Measurements from ENCODE around the gene CTNNBL1. TPM values are rescaled to one million over a fixed set of nuclear protein-coding genes. Genes with fewer than 3 reads are reported as not detected.

The CTNNBL1 gene
- total RNA-seq, 2 donors from 2014 or later: 8.6 to 17.4 TPM

- 79 to 94% methylated on average over 4 of the region's 4 CpGs for WGBS, 2 donors
- no peak for TF ChIP-seq CTCF (IDR thresholded peaks at IDR 0.05)
- TF ChIP-seq POLR2A (IDR thresholded peaks at IDR 0.05): no peak
- ATAC-seq (no peak), DNase-seq (no peak)
- Histone ChIP-seq H3K27me3 (no peaks in the 10 kb centered on the region), H3K36me3 (replicated peaks in 1 of 2; ENCODE audit: insufficient read depth in 1 of 2, low read depth in 2 of 2) (no peaks in the 10 kb centered on the region), H3K4me3 (no peak overlapping the region), H3K27ac (no peak overlapping the region), H3K9me3 (no peaks in the 10 kb centered on the region), H3K4me1 (no peaks in the 10 kb centered on the region)
- intact Hi-C loops (cut with DNase I): no loop called here
Observed at GRCh38 chr20:37749218-37749617, 55.4 kb downstream of the CTNNBL1 start.

- ATAC-seq (no peak), DNase-seq (no peak)
- intact Hi-C loops (cut with DNase I): no loop called here
- Histone ChIP-seq H3K9me3 (no peaks in the 10 kb centered on the region), H3K4me3 (no peak overlapping the region), H3K27ac (no peak overlapping the region), H3K4me1 (no peaks in the 10 kb centered on the region), H3K36me3 (replicated peaks in 1 of 2; ENCODE audit: insufficient read depth in 1 of 2, low read depth in 2 of 2) (no peaks in the 10 kb centered on the region), H3K27me3 (no peaks in the 10 kb centered on the region)
- 85 to 86% methylated on average over 8 of the region's 8 CpGs for WGBS, 2 donors
- no peak for TF ChIP-seq CTCF (IDR thresholded peaks at IDR 0.05)
- no peak for TF ChIP-seq POLR2A (IDR thresholded peaks at IDR 0.05)
Observed at GRCh38 chr20:37749620-37750403, 56.0 kb downstream of the CTNNBL1 start.

GRCh38 chr20:37755665-37756064 is 61.8 kb downstream of the CTNNBL1 start:
- intact Hi-C loops (cut with DNase I): no loop called here
- Histone ChIP-seq H3K4me3 (no peak overlapping the region), H3K36me3 (replicated peaks in 1 of 2; ENCODE audit: insufficient read depth in 1 of 2, low read depth in 2 of 2) (no peaks in the 10 kb centered on the region), H3K9me3 (no peaks in the 10 kb centered on the region), H3K27ac (no peak overlapping the region), H3K4me1 (no peaks in the 10 kb centered on the region), H3K27me3 (no peaks in the 10 kb centered on the region)
- TF ChIP-seq CTCF (IDR thresholded peaks at IDR 0.05): no peak
- no peak for TF ChIP-seq POLR2A (IDR thresholded peaks at IDR 0.05)
- DNase-seq: no peak
- 75 to 88% methylated on average over 3 of the region's 3 CpGs for WGBS, 2 donors
- ATAC-seq: no peak

GRCh38 chr20:37756234-37756633 is 62.4 kb downstream of the CTNNBL1 start:
- 54 to 75% methylated on average over 2 of the region's 2 CpGs for WGBS, 2 donors
- no peak for ATAC-seq
- intact Hi-C loops (cut with DNase I): no loop called here

More at GRCh38 chr20:37756234-37756633, 62.4 kb downstream of the CTNNBL1 start:
- no peaks in the 10 kb centered on the region for H3K27me3 ChIP-seq
- H3K27ac ChIP-seq: no peak overlapping the region
- no peak for DNase-seq
- H3K4me3 ChIP-seq: no peak overlapping the region
- no peaks in the 10 kb centered on the region for H3K4me1 ChIP-seq
- TF ChIP-seq POLR2A (IDR thresholded peaks at IDR 0.05): no peak
- TF ChIP-seq CTCF (IDR thresholded peaks at IDR 0.05): no peak
- H3K36me3 ChIP-seq (replicated peaks in 1 of 2; ENCODE audit: insufficient read depth in 1 of 2, low read depth in 2 of 2): no peaks in the 10 kb centered on the region
- no peaks in the 10 kb centered on the region for H3K9me3 ChIP-seq
